ENCODE results near the gene TMEM214. TPM values are rescaled to one million over a fixed set of nuclear protein-coding genes. Genes with fewer than 3 reads are reported as not detected.

The TMEM214 gene
- total RNA-seq, 1 experiment from 2014 or later, result 55.3 TPM

DNA sequence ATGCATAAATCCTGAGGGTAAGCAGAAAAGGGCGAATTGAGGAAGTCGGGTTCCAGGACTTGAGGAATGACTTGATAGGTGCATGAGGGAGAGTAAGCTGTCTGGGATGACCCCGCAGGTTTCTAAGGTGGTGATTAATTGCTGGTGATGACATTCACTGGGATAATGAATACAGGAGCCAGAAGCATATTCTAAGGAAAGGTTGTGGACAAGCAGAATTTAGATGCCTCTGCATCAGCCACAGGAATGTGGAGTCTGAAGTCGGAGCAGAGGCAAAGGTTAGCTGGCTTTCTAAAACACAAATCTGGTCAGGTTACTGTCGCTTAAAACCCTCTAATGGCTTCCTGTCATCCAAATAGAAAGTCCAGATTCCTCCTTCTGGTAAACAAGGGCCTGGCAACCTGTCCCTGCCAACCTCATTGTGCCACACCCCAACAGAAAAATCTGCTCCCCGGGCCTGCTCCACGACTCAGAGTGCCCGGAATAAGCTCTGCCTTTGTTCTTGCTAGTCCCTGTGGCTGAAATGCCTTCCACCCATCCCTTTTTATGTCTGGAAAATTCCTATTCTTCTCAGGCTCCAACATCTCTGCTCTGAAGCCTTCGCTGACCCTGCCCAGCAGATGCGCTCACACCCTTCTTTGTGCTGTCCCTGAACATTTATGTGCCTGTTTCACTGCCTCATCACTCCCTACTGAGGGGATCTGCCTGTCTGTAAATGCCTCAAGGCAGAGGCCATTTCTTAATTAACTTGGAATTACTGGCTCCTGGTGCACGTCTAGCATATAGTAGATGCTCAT is 11.3 kb upstream of the TMEM214 start:
- Histone ChIP-seq H3K4me1 (ENCODE audit: insufficient read depth, low read length) (peaks cover 2% of the 10 kb centered on the region; the same call in 1 of the 2 replicates), H2BK20ac (ENCODE audit: low read depth, low read length, poor library complexity, severe bottlenecking) (no peak overlapping the region), H2BK15ac (ENCODE audit: low read depth, low read length) (no peak overlapping the region), H2AK5ac (ENCODE audit: insufficient read length, low read length) (no peak overlapping the region), H3K14ac (ENCODE audit: insufficient read depth, low read length) (no peak overlapping the region), H3K4me2 (ENCODE audit: insufficient read depth, insufficient read length, low read length) (no peak overlapping the region), H4K91ac (ENCODE audit: insufficient read length, low read depth, low read length) (no peak overlapping the region), H3K9ac (ENCODE audit: extremely low read depth, insufficient read length, low read length) (no peak overlapping the region), H3K79me2 (ENCODE audit: insufficient read depth, low read length) (no peaks in the 10 kb centered on the region), H3K4ac (ENCODE audit: low read depth, low read length) (no peak overlapping the region), H4K5ac (ENCODE audit: insufficient read length, low read depth, low read length) (no peak overlapping the region), H3K9me3 (ENCODE audit: control insufficient read depth, low read depth, low read length) (no peaks in the 10 kb centered on the region), H3K23me2 (ENCODE audit: insufficient read length, low read depth, low read length, poor library complexity, severe bottlenecking) (no peaks in the 10 kb centered on the region), H3K27ac (ENCODE audit: insufficient read length, low read depth, low read length) (no peak overlapping the region), H2BK5ac (ENCODE audit: insufficient read length, low read length) (no peak overlapping the region), H3K79me1 (ENCODE audit: insufficient read depth, low read depth, low read length, poor library complexity, severe bottlenecking) (no peaks in the 10 kb centered on the region), H4K20me1 (ENCODE audit: control insufficient read depth, insufficient read depth, insufficient read length) (no peaks in the 10 kb centered on the region), H4K8ac (replicated peaks; ENCODE audit: insufficient read length, low read depth, low read length) (no peak overlapping the region), H2AFZ (ENCODE audit: low read length) (no peak overlapping the region), H2BK120ac (ENCODE audit: low read depth, low read length, poor library complexity, severe bottlenecking) (no peak overlapping the region), H3K56ac (ENCODE audit: insufficient read length, low read depth, low read length) (no peak overlapping the region), H3K27me3 (ENCODE audit: insufficient read depth, low read length) (no peaks in the 10 kb centered on the region; the same call in 1 of the 2 replicates), H3K18ac (ENCODE audit: insufficient read length, low read depth, low read length) (no peak overlapping the region), H3K23ac (ENCODE audit: insufficient read length, low read depth, low read length) (no peak overlapping the region), H3T11ph (ENCODE audit: low read length) (no peak overlapping the region), H2BK12ac (ENCODE audit: insufficient read length, low read depth, low read length) (no peak overlapping the region)
- peaks cover 4% of the 10 kb centered on the region for H3K27me3 Mint-ChIP-seq (ENCODE audit: low read depth)
- no peak overlapping the region; a peak in 1 of 5 replicates for H3K4me3 Mint-ChIP-seq
- WGBS (ENCODE audit: extremely low coverage, insufficient read length, low lambda C conversion rate), result no CpG with 5 or more reads among the region's 11 CpGs
- DNase-seq, result no peak
- H3K27ac Mint-ChIP-seq, result no peak overlapping the region; a peak in 1 of 7 replicates
- peaks cover 0 to 7% (median 0%) of the 10 kb centered on the region in 3 experiments; a peak in 4 of 7 replicates for H3K36me3 Mint-ChIP-seq (ENCODE audit: insufficient read depth in 1 of 3, low read depth in 3 of 3)
- peaks cover 7 to 16% of the 10 kb centered on the region in 2 experiments for H3K4me1 Mint-ChIP-seq
- H3K9me3 Mint-ChIP-seq, result no peaks in the 10 kb centered on the region; a peak in 1 of 5 replicates
- TF ChIP-seq, protein P1, sequence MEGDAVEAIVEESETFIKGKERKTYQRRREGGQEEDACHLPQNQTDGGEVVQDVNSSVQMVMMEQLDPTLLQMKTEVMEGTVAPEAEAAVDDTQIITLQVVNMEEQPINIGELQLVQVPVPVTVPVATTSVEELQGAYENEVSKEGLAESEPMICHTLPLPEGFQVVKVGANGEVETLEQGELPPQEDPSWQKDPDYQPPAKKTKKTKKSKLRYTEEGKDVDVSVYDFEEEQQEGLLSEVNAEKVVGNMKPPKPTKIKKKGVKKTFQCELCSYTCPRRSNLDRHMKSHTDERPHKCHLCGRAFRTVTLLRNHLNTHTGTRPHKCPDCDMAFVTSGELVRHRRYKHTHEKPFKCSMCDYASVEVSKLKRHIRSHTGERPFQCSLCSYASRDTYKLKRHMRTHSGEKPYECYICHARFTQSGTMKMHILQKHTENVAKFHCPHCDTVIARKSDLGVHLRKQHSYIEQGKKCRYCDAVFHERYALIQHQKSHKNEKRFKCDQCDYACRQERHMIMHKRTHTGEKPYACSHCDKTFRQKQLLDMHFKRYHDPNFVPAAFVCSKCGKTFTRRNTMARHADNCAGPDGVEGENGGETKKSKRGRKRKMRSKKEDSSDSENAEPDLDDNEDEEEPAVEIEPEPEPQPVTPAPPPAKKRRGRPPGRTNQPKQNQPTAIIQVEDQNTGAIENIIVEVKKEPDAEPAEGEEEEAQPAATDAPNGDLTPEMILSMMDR (conservative IDR thresholded peaks at IDR 0.05), result no peak
